Central memory CD8-positive, alpha-beta T cell (primary cell): ENCODE results near the gene SECISBP2L.

Experiments used
- ATAC-seq: fragments of 150-1000 bp; cut with Tn5 transposase; replicated peaks from 2 replicates; pipeline ENCODE4 v1.10.0; 2022; ENCODE audit warnings: mild to moderate bottlenecking, moderate FRiP score, moderate number of reproducible peaks; ENCODE audit not compliant: poor library complexity, severe bottlenecking; ENCODE audit errors: extremely low read depth
- DNase-seq, 2 donors: peaks; one replicate each; pipeline ENCODE4 v3.0.0; 2021; ENCODE audit warnings: low spot score in 2 of 2
- H3K27ac Mint-ChIP-seq: one replicate; pipeline ENCODE4 v1.8.0; 2022; ENCODE audit warnings: low read depth, mild to moderate bottlenecking, moderate library complexity, mixed read lengths
- H3K27me3 Mint-ChIP-seq: one replicate; pipeline ENCODE4 v1.8.0; 2022; ENCODE audit warnings: mixed read lengths
- H3K36me3 Mint-ChIP-seq: one replicate; pipeline ENCODE4 v1.8.0; 2022; ENCODE audit warnings: mild to moderate bottlenecking, moderate library complexity, mixed read lengths; ENCODE audit not compliant: insufficient read depth
- H3K4me1 Mint-ChIP-seq: one replicate; pipeline ENCODE4 v1.8.0; 2022; ENCODE audit warnings: mixed read lengths
- H3K4me3 Mint-ChIP-seq: one replicate; pipeline ENCODE4 v1.8.0; 2022; ENCODE audit warnings: mild to moderate bottlenecking, moderate library complexity, mixed read lengths
- H3K9me3 Mint-ChIP-seq: one replicate; pipeline ENCODE4 v1.8.0; 2022; ENCODE audit warnings: mixed read lengths

Gene SECISBP2L

DNA sequence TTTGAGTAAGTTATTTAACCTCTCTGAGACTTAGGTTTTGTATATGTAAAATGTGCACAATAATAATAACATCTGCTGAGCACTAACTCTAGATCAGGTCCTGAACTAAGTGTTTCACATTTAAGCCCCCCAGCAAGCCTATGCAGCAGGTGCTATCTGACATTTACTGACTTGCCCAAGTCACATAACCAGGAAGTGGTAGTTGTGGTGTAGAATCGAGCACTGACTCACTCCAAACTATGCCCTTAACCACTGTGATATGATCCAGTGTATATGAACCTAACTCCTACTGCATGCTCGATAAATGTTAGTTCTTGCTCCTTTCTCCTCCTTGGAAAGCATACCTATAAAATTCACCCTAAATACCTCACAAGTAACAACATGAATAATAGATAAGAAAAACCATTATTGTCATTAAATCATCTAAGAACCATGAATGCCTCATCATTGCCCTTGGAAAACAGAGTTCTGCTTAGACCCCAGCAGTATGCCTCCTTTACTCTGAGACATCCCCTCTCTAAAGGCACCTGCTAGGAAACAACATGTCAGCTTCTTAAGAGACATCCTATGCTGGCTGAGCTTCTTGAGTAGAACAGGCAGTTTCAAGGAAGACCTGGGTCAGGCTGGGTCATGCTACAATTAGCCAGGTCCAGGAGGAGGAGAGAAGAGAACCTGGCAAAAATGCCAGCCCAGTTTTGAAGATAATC is 79.5 kb downstream of the SECISBP2L start:
- Mint-ChIP-seq H3K4me3 (no peak overlapping the region), H3K4me1 (peaks cover 33% of the 10 kb centered on the region), H3K27ac (no peak overlapping the region), H3K27me3 (peaks cover 57% of the 10 kb centered on the region), H3K9me3 (no peaks in the 10 kb centered on the region), H3K36me3 (peaks cover 2% of the 10 kb centered on the region)
- DNase-seq, result no peak
- peak; percentile 85 for ATAC-seq

DNA sequence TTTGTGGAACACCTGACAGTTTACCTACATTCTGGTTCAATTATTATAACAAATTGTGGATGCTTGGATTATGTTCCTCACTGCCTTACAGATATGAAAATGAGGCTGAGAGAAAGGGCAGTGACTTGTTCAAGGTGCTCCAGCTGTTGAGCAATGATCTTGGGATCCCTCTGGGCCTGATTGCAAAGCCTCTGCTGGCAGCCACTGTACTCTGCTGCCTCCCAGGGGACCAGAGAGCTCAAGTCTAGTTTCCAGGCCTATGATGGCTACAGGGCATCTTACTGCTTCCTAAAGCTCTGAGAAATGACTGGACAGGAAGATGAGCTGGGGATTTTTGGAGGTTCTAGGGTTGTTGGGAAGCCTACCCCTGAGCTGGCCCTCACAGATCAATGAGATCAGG is 80.3 kb downstream of the SECISBP2L start:
- Mint-ChIP-seq H3K4me3 (no peak overlapping the region), H3K27me3 (peaks cover 50% of the 10 kb centered on the region), H3K27ac (no peak overlapping the region), H3K36me3 (peaks cover 2% of the 10 kb centered on the region), H3K4me1 (peaks cover 33% of the 10 kb centered on the region), H3K9me3 (no peaks in the 10 kb centered on the region)
- ATAC-seq, result no peak
- DNase-seq, result no peak

DNA sequence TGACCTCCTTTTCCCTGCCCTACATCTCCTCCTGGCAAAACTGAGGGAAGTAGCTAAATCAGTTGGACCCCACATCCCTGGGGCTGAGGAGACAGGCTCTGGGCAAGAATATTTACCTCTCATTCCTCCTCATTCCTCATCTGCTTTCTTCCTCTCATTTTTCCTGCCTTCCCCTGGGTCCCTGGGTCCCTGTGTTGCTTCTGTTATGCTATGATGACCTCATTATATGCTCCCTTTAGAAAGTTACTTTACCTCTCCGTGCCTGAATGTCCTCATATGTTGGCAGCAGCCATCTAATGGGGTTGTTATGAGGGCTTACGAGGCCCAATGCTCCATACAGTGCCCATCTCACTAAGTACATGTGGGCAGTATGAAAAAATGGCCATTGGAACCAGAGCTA is 81.3 kb downstream of the SECISBP2L start:
- Mint-ChIP-seq H3K27me3 (peaks cover 39% of the 10 kb centered on the region), H3K4me3 (peak overlapping the region; percentile 42), H3K27ac (peak overlapping the region; percentile 27), H3K36me3 (peaks cover 2% of the 10 kb centered on the region), H3K9me3 (no peaks in the 10 kb centered on the region), H3K4me1 (peaks cover 33% of the 10 kb centered on the region)
- DNase-seq (no peak), ATAC-seq (no peak)

DNA sequence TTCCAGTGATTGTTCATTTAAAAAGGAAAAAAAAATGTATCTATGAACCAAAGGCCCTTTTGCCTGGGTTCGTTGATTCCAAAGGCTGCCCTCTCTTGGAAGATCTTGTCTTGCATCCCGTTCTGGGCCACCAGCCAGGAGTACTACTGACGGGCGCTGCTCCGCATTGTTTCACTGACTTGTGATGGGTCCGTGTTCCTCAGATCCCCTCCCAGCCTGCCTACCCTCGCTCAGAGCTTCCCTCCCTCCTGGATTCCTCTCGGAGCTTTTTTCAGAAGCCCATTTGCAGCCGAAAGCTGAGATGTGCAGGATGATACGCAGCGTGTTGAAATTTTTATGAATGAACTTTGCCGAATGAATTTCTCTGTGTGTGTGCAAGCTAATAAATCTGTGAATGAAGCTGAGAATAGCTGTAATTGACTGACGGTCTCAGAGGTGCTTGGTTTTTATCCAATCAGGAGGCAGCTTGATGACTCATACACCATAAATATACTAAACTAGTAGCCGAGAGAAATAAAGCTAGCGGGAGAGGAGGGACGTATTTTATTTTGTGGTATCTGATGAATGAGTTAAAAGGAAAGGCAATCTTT is 82.6 kb downstream of the SECISBP2L start, which contains the start of gene SHC4:
TSS of gene SHC4 (minus strand) at position 396 of the 590 bp plus-strand sequence. CDS start 904 bp downstream, outside the sequence.
- peaks cover 34% of the 10 kb centered on the region for H3K27me3 Mint-ChIP-seq
- no peaks in the 10 kb centered on the region for H3K9me3 Mint-ChIP-seq
- no peak for DNase-seq
- peaks cover 2% of the 10 kb centered on the region for H3K36me3 Mint-ChIP-seq
- peaks cover 33% of the 10 kb centered on the region for H3K4me1 Mint-ChIP-seq
- peak within 1 kb of the TSS; percentile 82 for H3K4me3 Mint-ChIP-seq
- ATAC-seq, result peak; percentile 64
- peak within 1 kb of the TSS; percentile 67 for H3K27ac Mint-ChIP-seq

DNA sequence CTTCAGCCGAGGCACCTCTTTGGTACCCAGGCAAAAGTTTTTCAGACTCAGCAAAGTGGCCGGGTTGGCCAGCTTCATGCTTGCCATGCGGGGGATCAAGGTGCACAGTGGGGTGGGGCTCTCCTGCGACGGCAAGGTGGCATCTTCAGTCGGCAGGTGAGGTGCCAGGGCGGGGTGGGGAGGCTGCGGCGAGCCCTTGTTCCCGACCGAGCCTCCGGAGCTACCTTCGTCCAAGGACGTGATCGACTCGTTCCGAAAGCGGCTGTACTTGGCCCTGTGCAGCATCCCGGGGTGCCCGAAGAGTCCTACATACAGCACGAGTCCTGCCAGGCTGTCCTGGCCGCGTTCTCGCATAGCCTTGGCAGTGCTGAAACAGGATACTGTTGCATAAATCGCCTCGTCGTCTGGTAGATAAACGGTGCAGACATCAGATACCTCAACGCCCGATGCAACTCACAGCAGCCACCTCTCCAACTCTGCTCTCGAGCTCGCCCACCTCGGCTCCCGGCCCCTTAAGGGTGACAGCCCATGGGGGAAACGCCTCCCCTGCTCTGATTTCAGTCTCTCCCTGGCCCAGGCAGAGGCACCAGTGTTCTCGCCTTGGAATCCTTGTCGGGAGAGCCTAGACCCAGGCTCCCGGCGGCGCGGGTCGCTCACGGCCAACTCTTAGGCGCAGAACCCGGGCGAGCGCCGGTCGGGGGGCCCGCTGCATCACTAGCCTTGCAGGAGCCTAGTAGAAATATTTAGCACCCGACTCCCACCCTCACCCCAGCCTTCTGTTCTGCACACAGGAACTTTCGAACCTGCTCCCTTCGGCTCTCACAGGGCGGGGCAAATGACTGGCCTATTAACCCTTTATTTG is 83.4 kb downstream of the SECISBP2L start:
- H3K36me3 Mint-ChIP-seq, result peaks cover 2% of the 10 kb centered on the region
- no peak for DNase-seq
- no peaks in the 10 kb centered on the region for H3K9me3 Mint-ChIP-seq
- peaks cover 34% of the 10 kb centered on the region for H3K27me3 Mint-ChIP-seq
- no peak overlapping the region for H3K27ac Mint-ChIP-seq
- peak overlapping the region; percentile 82 for H3K4me3 Mint-ChIP-seq
- H3K4me1 Mint-ChIP-seq, result peaks cover 33% of the 10 kb centered on the region
- ATAC-seq, result no peak

DNA sequence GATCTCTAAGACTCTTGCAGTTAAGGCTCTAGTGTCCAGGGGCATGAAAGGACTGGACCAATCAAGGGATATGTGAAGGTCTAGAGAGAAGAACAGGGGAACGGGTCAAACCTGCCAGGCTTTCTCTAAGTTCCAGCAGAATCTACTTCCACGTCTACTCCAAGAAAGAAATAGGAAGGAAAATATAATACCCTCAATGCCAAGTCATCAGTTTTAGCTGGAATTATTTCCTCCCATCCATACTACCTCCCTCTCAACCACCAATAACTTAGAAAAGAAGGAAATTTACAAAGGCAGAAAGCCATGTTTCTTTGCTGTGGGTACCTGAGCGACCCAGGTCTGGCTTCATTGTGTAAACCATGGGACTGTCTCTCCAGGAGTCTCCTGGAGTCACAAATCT is 90.3 kb downstream of the SECISBP2L start:
- H3K9me3 Mint-ChIP-seq, result no peaks in the 10 kb centered on the region
- H3K4me3 Mint-ChIP-seq, result no peak overlapping the region
- peaks cover 9% of the 10 kb centered on the region for H3K27me3 Mint-ChIP-seq
- H3K36me3 Mint-ChIP-seq, result no peaks in the 10 kb centered on the region
- ATAC-seq (no peak), DNase-seq (no peak)
- no peaks in the 10 kb centered on the region for H3K4me1 Mint-ChIP-seq
- no peak overlapping the region for H3K27ac Mint-ChIP-seq

DNA sequence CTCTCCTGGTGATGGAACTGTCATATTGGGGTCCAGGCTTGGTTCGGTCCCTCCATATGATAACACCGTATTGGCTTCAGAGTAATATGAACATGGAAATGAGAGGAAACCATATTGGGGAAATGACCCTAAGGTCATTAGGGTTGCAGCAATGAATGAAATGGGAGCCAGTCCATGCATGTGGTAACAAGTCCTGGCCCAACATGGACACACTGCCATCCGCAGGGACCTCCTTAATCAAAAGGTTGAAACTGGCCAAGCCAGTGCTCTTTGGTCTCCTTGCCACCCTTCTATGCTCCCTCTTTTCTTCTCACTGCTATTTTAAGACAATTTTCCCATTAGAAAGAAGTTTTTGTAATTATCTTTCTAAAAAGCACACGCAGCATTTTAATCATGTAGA is 90.9 kb downstream of the SECISBP2L start:
- Mint-ChIP-seq H3K27me3 (peaks cover 15% of the 10 kb centered on the region), H3K27ac (no peak overlapping the region), H3K4me3 (no peak overlapping the region), H3K4me1 (no peaks in the 10 kb centered on the region), H3K9me3 (no peaks in the 10 kb centered on the region), H3K36me3 (no peaks in the 10 kb centered on the region)
- ATAC-seq (no peak), DNase-seq (no peak)

DNA sequence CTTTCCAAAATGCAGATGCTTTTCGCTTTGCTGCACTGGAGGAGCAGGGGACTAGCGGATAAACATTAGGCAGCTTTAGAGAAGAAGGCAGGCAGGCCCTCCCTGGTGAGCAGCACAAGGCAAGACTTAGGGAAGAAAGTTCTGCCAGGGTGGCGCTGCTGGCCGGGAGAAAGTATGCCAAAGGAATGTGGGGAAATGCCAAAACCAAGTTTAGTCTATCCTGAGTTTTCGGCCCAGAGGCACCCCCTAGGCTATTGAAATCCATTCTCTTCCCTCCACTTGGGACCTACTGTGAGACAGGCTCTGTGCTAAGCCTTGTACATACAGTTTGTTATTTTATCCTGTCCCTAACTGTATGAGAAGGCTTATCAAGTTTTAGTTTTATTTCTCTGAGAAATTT is 91.7 kb downstream of the SECISBP2L start:
- no peak for DNase-seq
- H3K4me3 Mint-ChIP-seq, result no peak overlapping the region
- ATAC-seq, result no peak
- no peaks in the 10 kb centered on the region for H3K4me1 Mint-ChIP-seq
- no peaks in the 10 kb centered on the region for H3K36me3 Mint-ChIP-seq
- H3K27me3 Mint-ChIP-seq, result peaks cover 18% of the 10 kb centered on the region
- H3K9me3 Mint-ChIP-seq, result no peaks in the 10 kb centered on the region
- H3K27ac Mint-ChIP-seq, result no peak overlapping the region

DNA sequence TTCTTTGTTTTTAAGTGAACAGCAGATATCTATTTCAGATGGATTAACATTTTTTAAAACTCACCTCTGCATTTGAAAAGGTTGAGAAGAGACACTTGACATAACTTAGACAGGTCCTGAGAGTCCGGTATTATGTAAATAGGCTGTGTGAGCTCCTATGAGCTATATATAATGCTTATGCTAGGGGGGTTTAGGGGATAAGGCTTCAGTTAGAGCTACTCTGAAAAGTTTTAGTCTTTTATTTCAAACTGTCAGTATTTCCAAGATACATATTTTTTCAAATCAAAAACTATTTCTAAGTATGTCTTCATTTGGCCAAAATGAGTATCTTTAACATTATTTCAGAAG is 99.4 kb downstream of the SECISBP2L start:
- DNase-seq (no peak), ATAC-seq (no peak)
- no peaks in the 10 kb centered on the region for H3K4me1 Mint-ChIP-seq
- no peaks in the 10 kb centered on the region for H3K9me3 Mint-ChIP-seq
- H3K36me3 Mint-ChIP-seq, result no peaks in the 10 kb centered on the region
- H3K27me3 Mint-ChIP-seq, result peaks cover 42% of the 10 kb centered on the region
- no peak overlapping the region for H3K27ac Mint-ChIP-seq
- no peak overlapping the region for H3K4me3 Mint-ChIP-seq

DNA sequence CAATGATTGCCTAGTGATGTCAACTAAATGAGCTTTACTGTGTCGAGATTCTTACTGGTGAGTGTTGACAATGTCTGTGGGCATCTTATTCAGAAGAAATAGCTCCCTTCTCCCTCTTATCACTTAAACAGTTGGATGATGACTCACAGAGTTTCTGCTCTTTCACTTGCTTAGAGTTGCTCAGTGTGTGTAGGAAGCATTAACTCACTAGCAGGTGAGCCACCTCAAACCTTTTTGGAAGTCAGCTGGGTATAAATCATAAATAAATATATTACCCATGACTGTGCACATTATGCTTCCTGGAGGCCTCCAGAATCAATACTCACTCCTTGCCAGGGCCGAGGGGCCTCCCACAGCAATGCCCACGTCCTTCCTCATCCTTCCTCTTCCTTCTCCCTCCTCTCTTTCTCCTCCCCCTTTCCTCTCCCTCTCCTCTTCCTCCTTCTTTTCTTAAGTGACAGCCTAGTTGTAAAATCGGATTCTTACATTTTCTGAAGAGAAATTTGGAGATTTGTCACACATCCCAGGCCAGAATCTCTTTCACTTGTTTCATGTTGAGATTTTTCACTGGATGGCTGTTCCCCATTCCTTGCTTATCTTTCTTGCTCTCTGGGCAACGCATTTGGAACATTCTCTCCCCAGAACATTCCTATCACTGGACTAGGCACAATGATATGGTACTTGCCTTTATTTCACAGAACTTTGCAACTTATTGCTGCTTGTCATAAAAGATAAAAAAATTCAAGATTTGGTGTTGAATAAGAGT is 100.0 kb downstream of the SECISBP2L start:
- DNase-seq, result no peak
- Mint-ChIP-seq H3K27me3 (peaks cover 42% of the 10 kb centered on the region), H3K9me3 (no peaks in the 10 kb centered on the region), H3K27ac (no peak overlapping the region), H3K36me3 (no peaks in the 10 kb centered on the region), H3K4me1 (no peaks in the 10 kb centered on the region), H3K4me3 (no peak overlapping the region)
- ATAC-seq, result no peak

DNA sequence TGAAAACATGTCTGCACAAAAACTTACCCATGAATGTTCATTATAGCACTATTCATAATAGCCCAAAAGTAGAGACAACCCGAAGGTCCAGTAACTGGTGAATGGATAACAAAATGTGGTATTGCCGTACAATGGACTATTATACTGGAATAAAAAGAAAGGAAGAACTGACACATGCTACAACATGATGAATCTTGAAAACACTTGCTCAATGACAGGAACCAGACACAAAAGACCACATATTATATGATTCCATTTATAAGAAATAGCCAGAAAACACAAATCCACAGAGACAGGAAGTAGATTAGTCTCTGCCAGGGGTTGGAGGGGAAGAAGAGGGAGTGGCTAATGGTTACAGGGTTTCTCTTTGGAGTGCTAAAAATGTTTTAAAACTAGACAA is 100.9 kb downstream of the SECISBP2L start:
- DNase-seq, result no peak
- Mint-ChIP-seq H3K4me3 (no peak overlapping the region), H3K27ac (no peak overlapping the region), H3K4me1 (no peaks in the 10 kb centered on the region), H3K9me3 (no peaks in the 10 kb centered on the region), H3K36me3 (no peaks in the 10 kb centered on the region), H3K27me3 (peaks cover 42% of the 10 kb centered on the region)
- no peak for ATAC-seq

DNA sequence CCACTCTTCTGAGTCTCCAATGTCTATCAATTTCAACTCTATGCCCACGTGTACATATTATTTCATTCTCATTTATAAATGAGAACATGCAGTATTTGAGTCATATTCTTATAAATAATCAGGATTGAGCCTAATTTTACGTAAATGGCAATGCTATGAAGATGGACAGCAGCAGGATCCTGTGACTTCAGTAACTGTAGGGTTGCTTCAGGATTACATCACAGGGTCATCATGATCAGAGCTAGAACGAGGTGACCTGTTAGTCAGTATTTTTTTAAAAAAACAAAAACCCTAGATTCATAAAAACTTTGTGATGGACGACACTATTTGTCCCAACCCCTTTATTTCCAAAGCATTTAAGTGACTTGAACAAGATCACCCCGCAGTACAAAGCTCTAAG is 104.3 kb downstream of the SECISBP2L start:
- H3K27me3 Mint-ChIP-seq, result peaks cover 57% of the 10 kb centered on the region
- H3K27ac Mint-ChIP-seq, result no peak overlapping the region
- H3K4me3 Mint-ChIP-seq, result no peak overlapping the region
- H3K36me3 Mint-ChIP-seq, result no peaks in the 10 kb centered on the region
- ATAC-seq (no peak), DNase-seq (no peak)
- no peaks in the 10 kb centered on the region for H3K9me3 Mint-ChIP-seq
- H3K4me1 Mint-ChIP-seq, result no peaks in the 10 kb centered on the region
